ENCODE results near the gene AP2A1.

- TF ChIP-seq CTCF (IDR thresholded peaks at IDR 0.05) = no peak
- TF ChIP-seq CBX8 (IDR thresholded peaks at IDR 0.05) = no peak
- TF ChIP-seq, protein P1, sequence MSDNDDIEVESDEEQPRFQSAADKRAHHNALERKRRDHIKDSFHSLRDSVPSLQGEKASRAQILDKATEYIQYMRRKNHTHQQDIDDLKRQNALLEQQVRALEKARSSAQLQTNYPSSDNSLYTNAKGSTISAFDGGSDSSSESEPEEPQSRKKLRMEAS (IDR thresholded peaks at IDR 0.05) = no peak
- no peak for TF ChIP-seq CBX2 (IDR thresholded peaks at IDR 0.05; ENCODE audit: borderline replicate concordance, low read depth)
- TF ChIP-seq HDAC2 (IDR thresholded peaks at IDR 0.05) = no peak
- TF ChIP-seq EP300 (IDR thresholded peaks at IDR 0.05) = no peak
- TF ChIP-seq POLR2A (IDR thresholded peaks at IDR 0.05; ENCODE audit: low read length) = no peak
- TF ChIP-seq RCOR1 (IDR thresholded peaks at IDR 0.05; ENCODE audit: low read depth, low read length) = no peak
- TF ChIP-seq KDM1A (IDR thresholded peaks at IDR 0.05; ENCODE audit: low read depth) = no peak
Observed at GRCh38 chr19:49798574-49798973, 31.8 kb downstream of the AP2A1 start.

Data from A549 (cell line).